HFF-Myc (cell line): Measurements from ENCODE around the gene MIS18BP1.

Experiments
- DNase-seq: peaks from one replicate; pipeline ENCODE4 v3.0.0-alpha.2; 2011; ENCODE audit warnings: low read depth; ENCODE audit errors: extremely low read depth
- H3K4me3 ChIP-seq: replicated peaks from 2 replicates; pipeline ENCODE4 v1.5.1; 2011; ENCODE audit warnings: low read depth, mild to moderate bottlenecking, control low read depth, low read length
- TF ChIP-seq, protein P1 (sequence below): IDR thresholded peaks from 2 replicates; pipeline ENCODE4 v1.5.1; 2012; ENCODE audit warnings: mild to moderate bottlenecking, low read depth, low read length, control low read depth; ENCODE audit errors: missing control alignments

The MIS18BP1 gene

GRCh38 chr14:45271858-45272537 lies 19.0 kb upstream of the MIS18BP1 start:
- DNase-seq: no peak
- TF ChIP-seq, protein P1, sequence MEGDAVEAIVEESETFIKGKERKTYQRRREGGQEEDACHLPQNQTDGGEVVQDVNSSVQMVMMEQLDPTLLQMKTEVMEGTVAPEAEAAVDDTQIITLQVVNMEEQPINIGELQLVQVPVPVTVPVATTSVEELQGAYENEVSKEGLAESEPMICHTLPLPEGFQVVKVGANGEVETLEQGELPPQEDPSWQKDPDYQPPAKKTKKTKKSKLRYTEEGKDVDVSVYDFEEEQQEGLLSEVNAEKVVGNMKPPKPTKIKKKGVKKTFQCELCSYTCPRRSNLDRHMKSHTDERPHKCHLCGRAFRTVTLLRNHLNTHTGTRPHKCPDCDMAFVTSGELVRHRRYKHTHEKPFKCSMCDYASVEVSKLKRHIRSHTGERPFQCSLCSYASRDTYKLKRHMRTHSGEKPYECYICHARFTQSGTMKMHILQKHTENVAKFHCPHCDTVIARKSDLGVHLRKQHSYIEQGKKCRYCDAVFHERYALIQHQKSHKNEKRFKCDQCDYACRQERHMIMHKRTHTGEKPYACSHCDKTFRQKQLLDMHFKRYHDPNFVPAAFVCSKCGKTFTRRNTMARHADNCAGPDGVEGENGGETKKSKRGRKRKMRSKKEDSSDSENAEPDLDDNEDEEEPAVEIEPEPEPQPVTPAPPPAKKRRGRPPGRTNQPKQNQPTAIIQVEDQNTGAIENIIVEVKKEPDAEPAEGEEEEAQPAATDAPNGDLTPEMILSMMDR: no peak
- H3K4me3 ChIP-seq: no peak overlapping the region

DNA sequence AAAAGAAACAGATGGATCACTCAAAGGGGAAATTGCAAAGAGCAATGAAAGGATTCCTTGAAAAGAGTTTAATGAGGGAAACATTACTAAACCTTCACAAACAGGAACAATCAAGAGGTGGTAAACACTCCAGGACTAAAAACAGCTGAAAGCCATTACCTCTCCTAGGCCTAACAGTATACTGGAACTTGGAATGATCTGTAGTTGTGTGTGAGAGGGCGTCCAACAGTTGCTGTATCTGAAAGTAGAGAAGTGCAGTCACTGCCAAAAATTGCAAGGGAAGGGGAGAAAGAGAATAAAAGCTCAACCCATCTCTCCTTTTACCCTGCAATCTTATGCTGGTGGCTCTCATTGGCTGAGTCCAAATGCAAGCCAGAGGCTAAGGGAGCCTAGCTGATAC lies 17.0 kb upstream of the MIS18BP1 start:
- H3K4me3 ChIP-seq: no peak overlapping the region
- TF ChIP-seq, protein P1: no peak
- DNase-seq: no peak

- TF ChIP-seq, protein P1: no peak
- no peak overlapping the region for H3K4me3 ChIP-seq
- DNase-seq: no peak
Measured at GRCh38 chr14:45267071-45267470, 14.1 kb upstream of the MIS18BP1 start.

DNA sequence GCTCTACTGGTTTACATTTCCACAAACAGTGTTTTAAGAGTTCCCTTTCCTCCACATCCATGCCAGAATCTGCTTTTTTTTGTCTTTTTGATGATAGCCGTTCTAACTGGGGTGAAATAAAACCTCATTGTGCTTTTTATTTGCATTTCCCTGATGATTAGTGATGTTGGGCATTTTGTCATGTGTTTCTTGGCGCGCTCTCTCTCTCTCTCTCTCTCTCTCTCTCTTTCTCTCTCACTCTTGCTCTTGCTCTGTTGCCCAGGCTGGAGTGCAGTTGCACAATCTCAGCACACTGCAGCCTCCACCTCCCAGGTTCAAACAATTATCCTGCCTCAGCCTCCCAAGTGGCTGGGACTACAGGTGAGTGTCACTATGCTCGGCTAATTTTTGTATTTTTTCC lies 9.6 kb upstream of the MIS18BP1 start:
- DNase-seq: no peak
- TF ChIP-seq, protein P1: no peak
- H3K4me3 ChIP-seq: no peak overlapping the region

- DNase-seq: no peak
- H3K4me3 ChIP-seq: no peak overlapping the region
- TF ChIP-seq, protein P1: no peak
Measured at GRCh38 chr14:45261209-45261608, 8.2 kb upstream of the MIS18BP1 start.

GRCh38 chr14:45258805-45259204 lies 5.8 kb upstream of the MIS18BP1 start:
- H3K4me3 ChIP-seq: no peak overlapping the region
- no peak for DNase-seq
- TF ChIP-seq, protein P1: no peak

- no peak overlapping the region for H3K4me3 ChIP-seq
- DNase-seq: no peak
- TF ChIP-seq, protein P1: no peak
Measured at GRCh38 chr14:45258073-45258472, 5.1 kb upstream of the MIS18BP1 start.
